OCI-M2 (cell line): ENCODE measurements around the gene IFIH1.

Source experiments
- DNase-seq: peaks from one replicate; lab custom pipeline; 2025; ENCODE audit not compliant: unreplicated experiment; lab: John Stamatoyannopoulos, UW

Gene IFIH1

GRCh38 chr2:162219426-162219825 is 99.1 kb downstream of the IFIH1 start:
- DNase-seq = no peak

DNA sequence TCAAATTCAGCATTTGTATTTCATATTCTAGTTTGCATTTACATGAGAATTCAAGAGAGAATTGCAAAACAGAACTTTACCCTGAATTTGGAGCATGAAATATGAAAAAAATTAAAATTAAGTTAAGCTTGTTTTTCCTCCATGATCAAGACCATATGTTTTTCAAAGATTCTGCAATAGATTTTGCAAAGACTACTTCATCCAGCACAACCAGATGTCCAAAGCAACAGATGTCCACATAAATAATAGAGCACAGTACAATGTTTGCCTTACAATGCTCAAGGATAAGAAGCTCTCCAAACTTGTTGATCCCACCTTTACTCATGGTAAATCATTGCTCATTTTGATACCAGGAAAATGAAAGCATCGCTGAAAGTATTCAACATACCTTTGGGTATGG is 100.9 kb downstream of the IFIH1 start:
- no peak for DNase-seq
